SIG-M5 treated with dmso at 0.1 percent for 504 hours (cell line): Measurements from ENCODE around the gene SNX21.

Experiments used
- DNase-seq: peaks from one replicate; lab custom pipeline; 2025; ENCODE audit not compliant: unreplicated experiment; lab: John Stamatoyannopoulos, UW

Gene SNX21

DNA sequence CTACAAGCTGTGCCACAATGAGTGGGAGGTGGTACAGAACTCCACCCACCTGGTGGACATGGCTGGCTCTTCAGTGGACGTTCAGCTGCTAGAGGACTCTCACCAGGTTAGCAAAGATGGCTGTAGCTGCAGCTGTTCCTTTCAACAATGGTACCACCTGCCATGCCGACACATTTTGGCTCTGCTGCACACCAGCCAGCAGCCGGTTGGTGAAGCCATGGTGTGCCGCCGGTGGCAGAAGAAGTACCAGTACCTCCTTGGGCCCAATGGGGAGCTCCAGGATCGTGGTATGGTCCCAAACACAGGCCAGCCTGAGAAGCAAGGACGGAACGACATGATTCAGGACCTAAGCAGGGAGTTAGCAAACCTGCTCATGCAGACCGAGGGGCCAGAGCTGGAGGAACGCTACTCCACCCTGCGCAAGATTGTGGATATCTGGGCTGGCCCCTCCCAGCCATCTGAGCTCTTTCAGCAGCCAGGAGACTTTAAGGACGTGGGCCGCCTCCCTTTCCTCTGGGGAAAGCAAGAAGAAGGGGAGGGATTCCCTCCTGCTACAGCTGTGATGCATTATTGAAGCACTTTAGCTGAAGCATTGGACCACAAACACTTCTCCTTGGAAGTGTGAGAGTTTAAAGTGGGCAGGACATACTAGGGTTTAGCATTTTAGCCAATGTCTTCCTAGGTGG, 44.6 kb downstream of the SNX21 start:
- DNase-seq = no peak

DNA sequence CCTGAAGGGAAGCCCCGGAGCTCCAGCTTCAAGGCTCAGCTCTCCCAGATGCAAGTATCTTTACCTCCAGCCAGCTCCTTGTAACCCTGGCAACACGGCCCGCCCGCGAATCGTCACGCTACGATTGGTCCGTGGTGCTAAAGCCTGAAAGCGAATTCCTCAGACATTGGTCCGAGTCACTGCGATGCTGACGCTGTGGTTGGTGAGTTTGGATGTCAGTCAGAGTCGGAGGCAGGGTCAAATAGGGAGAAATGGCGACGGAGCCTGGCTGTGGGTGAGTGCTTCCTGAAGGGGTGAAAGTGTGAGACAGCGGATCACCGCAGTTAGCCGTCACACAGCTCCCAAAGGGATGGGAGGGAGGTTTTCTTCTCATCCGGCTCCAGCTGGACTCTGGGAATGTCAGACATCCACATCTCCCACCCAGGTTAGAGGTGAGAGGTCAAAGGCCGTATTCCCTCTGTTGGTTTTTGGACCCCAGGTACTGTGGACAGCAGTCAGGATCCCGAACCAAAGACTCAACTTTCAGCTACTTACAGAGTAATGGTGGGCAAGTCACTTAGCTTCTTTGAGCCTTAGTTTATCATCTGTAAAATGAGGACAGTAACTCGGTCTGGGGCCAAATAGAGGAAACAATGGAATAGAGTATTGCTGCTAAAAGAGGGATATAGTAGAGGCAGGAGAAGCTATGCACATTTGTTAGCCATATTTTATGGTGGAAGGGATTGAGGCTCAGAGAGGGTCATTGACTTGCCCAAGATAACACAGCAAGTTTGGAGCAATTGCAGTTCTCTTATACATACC, 47.6 kb downstream of the SNX21 start, which contains the start of gene ZSWIM1:
ZSWIM1 (plus strand) TSS at position 240 of the 801 bp plus-strand sequence. CDS start 1,366 bp downstream, outside the sequence.
- DNase-seq = peak; percentile 99

DNA sequence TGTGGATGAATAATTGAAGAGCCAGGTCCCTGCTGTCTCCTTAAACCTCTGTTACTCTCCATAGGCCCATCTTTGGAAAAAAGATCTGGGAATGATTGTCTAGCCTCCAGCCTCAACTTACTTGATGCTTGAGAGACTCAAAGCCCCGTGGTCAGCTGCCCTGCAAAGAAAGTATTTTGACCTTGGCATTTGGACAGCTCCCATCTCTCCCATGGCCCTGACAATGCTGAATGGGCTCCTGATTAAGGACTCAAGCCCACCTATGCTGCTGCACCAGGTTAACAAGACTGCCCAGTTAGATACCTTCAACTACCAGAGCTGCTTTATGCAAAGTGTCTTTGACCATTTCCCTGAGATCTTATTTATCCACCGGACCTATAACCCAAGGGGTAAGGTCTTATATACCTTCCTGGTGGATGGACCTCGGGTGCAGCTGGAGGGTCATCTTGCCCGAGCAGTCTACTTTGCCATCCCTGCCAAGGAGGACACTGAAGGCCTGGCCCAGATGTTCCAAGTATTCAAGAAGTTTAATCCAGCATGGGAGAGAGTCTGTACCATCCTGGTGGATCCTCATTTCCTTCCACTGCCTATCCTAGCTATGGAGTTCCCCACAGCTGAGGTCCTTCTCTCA, 49.0 kb downstream of the SNX21 start:
- no peak for DNase-seq

DNA sequence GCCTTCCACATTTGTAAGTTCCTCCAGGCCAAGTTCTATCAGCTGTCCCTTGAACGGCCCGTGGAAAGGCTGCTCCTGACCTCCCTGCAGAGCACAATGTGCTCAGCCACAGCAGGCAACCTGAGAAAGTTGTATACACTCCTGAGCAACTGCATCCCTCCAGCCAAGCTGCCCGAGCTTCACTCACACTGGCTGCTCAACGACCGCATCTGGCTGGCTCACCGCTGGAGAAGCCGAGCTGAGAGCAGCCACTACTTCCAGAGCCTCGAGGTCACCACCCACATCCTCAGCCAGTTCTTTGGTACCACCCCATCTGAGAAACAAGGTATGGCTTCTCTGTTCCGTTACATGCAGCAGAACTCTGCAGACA, 49.5 kb downstream of the SNX21 start:
- no peak for DNase-seq

DNA sequence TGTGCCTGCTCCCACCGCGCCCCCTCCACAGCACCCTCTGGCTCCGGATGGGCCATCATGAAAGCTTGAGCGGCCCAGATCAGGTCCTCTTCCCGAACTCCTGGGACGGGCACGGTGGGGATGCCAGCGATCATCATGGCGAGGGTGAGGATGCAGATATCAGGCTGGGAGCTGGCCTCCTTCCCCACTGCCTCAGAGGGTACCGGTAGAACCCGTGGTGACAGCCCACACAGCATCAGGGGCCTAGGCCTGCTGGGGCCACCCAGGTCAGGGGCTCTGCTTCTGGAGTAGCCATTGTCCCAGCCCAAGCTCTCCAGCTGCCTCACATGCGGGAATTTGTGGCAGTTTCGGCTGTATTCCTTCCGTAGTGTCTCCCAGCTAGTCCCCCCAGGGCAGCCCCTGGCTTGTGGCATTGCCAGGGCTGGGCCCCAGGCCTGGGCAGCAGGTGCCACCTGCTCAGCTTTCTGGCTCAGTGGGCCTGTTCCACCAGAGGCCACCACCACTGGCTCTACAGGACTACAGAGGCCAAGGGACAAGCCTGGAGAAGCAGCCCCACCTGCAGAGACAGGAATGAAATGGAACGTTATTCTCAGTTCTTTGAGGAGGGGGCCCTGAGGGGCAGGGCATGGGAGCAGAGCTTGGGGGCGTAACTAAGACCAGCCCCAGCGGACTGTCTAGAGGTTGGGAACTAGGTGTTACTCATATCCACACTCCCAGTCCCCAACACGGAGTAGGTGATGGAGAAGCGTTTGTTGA, 53.2 kb downstream of the SNX21 start:
- no peak for DNase-seq

DNA sequence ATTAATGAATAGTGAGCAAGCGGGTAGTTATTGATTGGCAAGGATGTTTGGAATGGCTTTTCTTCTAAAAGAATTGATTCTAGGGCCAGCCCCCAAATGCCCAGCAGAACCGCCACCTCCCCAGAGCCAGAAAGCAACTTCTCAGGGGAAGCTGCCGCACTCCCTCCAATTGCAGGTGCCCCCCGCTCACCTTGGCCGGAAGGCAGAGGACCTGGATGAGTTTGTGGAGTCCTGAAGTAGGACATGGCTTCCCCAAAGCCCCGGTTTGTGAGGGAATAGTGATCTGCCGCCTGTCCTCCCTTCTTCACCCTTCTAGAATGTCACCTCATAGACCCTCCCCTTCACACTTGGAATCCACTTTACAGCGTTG, 53.7 kb downstream of the SNX21 start, which contains the start of gene SPATA25:
SPATA25 (minus strand) TSS at position 277 of the 370 bp plus-strand sequence; CDS start at position 245, 32 bp downstream.
- no peak for DNase-seq

DNA sequence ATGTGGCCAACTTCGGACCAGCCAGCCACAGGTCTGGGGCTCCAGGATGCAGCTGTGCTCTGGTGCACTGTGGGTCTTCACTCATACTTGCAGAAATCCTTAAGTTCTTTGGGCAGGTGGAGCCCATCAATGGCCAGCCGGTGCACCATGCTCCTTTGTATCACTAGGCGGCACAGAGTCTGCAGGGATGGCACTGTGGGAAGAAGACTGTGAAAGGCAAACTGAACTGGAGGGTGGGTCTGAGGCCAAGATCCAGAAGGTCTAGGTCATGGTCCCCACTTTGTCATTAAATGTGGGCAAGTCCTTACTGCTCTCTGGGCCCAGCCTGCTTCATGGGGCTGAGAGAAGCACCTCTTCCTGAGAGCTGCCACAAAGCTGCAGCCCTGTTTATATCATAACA, 55.1 kb downstream of the SNX21 start:
- DNase-seq = no peak

DNA sequence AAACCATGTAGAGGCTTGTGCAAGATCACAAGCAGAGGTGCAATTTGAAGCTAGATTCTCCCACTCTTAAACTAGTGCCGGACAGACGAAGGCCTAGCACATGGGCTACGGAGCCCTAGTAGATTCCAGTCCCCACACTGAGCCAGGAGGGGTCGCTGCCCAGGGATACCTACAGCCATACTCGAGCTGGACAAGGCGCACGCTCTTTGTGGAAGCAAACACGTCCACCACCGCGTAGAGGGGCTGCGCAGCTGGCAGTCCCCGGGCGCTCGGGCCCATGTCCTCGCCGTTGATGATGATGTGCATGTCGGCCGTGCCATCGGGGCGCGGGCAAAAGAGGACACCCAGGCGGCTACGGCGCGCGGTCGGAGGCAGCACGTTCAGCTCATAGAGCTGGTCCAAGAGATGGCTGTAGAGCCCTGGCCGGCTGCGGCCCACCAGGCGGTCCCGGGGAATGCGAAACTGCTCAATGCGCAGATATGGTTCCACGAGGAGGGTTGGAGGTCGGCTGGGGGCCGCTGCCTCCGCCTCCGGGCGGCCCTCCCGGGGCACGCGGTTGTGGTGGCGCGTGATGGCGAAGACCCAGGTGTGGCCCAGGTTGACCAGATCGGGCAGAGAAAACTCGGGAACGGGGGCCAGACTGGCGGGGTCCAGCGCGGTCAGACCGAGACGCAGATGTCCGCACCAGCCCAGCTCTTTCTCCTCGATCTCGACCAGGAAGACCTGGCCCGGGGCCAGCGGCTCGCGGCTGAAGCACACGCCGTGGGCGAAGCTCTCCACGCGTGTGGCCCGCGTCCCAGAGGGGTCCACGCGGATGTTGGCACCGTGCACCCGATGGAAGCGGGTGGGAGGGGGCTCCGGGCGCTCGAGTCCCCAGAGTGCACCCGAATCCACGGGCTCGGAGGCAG, 56.7 kb downstream of the SNX21 start:
- DNase-seq = no peak

DNA sequence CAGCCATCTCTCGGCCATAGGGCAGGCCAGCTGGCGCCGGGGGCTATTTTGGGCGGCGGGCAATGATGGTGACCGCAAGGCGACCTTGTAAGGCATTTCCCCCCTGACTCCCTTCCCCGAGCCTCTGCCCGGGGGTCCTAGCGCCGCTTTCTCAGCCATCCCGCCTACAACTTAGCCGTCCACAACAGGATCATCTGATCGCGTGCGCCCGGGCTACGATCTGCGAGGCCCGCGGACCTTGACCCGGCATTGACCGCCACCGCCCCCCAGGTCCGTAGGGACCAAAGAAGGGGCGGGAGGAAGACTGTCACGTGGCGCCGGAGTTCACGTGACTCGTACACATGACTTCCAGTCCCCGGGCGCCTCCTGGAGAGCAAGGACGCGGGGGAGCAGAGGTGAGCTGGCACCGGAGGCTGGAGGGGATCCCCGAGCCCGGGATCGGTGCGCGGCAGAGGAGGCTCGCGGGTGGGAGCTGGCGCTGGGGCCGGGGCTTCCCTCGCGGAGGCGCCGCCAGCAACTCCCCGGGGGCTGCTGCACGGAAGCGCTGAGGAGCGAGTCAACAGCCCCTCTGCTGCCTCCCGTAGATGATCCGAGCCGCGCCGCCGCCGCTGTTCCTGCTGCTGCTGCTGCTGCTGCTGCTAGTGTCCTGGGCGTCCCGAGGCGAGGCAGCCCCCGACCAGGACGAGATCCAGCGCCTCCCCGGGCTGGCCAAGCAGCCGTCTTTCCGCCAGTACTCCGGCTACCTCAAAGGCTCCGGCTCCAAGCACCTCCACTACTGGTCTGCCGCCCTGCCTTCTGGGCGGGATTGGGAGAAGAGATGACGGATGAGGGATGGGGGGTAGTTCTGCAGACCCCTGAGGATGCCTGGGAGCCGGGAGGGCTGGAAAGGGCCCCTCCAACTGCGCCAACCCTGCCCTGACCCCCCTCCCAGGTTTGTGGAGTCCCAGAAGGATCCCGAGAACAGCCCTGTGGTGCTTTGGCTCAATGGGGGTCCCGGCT, 57.7 kb downstream of the SNX21 start, which contains the start of the genes CTSA and NEURL2:
CTSA (plus strand) TSS at position 351 of the 999 bp plus-strand sequence; CDS start at position 585, 234 bp downstream.
NEURL2 (minus strand) TSS at position 224 of the 999 bp plus-strand sequence; CDS start at position 7, 217 bp downstream.
- peak; percentile 82 for DNase-seq

DNA sequence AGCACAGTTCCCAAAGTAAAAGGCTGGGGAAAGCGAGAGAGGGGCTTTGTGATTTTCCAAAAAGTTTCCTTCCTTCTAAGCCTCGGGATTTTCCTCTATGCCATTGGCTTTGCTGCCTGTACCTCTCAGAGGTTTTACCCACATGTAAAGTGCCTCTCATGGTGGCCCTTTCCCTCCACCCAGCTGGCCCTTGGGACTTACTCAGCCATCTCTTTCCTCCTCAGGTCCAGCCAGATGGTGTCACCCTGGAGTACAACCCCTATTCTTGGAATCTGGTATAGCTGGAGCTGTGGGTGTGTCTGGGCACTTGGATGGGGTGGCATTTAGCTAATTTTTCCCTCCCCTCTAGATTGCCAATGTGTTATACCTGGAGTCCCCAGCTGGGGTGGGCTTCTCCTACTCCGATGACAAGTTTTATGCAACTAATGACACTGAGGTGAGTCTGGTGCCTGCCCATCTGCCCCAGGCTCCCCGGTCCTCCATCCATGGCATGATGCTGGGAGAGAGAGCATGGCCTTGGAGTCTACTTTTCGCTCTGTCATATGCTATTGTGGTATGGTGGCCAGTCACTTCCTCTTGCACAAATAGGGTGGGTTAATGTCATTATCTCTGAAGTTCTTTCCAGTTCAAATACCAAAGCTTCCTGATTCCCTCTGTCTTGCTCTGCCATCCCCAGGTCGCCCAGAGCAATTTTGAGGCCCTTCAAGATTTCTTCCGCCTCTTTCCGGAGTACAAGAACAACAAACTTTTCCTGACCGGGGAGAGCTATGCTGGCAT, 58.6 kb downstream of the SNX21 start:
- no peak for DNase-seq
